Epidermal melanocyte (primary cell): ENCODE data around the gene GPR39.

Experiments
- DNase-seq: peaks from one replicate; pipeline ENCODE4 v3.0.0; 2011; ENCODE audit warnings: low spot score; ENCODE audit not compliant: insufficient read length

The GPR39 gene

DNA sequence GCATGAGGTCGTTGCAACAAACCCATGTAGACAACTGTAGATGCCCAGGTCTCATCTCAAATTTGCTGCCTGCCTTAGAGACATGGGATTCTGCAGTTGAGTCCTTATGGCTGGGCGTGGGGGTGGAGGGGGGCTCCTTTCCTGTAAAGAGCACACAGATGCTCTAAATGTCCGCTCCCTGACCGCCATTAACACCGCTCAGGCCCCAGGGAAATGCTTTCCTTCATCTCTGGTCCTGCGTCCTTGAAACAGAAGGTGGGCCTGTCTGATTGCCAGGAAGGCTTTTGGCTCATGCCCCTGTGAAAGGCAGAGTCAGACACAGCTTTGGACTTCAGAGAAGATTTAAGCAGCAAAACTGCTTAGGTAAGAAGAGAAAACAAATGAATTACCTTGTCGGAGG lies 25.7 kb downstream of the GPR39 start:
- no peak for DNase-seq

DNA sequence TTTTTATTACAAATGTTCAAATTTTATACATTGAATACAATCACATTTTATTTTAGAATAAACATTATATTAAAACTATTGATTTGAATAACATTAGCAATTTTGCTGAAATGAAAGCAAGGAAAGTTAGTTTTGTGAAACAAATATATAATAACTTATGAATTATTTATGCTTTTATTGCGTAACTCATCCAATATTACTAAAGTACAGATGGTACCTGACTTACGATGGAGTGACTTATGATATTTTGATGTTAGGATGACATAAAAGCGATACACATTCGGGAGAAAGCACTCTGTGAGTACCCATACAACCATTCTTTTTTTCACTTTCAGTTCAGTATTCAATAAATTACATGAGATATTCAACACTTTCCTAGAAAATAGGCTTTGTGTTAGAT lies 26.5 kb downstream of the GPR39 start:
- DNase-seq = no peak

DNA sequence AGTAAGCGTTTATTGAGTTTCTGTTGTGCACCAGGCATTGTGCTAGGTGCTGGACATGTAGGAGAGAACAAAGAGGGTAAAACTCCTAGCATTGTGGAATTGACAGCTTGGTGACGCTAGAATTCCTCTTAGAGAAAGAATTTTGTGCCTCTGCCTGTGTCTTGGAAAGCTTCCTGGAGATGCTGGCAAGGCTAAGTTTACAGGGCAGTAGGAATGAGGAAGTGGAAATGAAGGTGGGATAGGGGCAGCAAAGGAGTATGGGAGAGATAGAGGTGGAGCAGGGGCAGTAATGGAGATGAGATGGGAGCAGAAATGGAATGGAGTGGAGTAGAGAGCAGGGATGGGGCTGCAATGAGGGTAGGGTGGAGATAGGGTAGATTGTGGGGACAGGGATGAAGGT lies 29.8 kb downstream of the GPR39 start:
- DNase-seq = no peak

GRCh38 chr2:132448331-132448730 lies 31.7 kb downstream of the GPR39 start:
- no peak for DNase-seq

DNA sequence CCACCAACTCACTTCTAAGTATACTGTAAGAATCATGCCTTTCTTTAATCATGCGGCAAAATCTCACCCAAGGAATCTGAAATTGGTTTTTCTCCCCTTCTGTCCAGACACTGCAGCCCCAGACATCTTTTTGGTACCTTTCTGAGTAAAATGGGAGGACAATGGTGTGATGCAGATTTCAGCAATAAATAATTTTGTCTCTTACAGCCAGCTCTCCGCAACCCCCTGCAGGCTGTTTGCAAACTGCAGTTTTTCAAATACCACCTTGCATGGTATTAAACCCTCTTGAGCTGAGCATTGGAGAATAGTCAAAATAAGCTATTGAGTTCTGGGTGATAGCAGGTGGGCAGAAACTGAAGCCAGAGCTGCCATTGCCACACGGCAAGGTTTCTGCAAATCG lies 32.2 kb downstream of the GPR39 start:
- no peak for DNase-seq

DNA sequence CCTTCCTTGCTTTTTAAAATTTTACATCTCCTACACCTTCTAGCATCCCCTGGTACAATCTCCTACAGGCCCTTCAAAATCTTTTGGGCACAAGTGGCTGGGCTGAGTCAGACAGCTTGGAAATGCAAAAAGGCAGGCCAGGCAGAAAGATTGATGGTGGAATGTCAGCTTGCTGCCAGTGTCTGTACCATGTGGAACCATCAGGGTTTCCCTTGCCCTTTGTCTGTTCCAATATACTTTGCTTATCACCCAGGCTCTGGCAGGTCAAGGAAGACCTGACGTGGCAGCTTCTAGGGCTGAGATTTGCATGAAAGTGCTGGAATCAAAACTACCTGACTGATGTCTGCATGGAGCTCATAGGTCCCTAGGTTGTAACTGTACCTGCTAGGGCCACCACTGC lies 33.3 kb downstream of the GPR39 start:
- no peak for DNase-seq

- no peak for DNase-seq
Observed at GRCh38 chr2:132460781-132461180, 44.2 kb downstream of the GPR39 start.

GRCh38 chr2:132462236-132462635 lies 45.6 kb downstream of the GPR39 start:
- DNase-seq = no peak

DNA sequence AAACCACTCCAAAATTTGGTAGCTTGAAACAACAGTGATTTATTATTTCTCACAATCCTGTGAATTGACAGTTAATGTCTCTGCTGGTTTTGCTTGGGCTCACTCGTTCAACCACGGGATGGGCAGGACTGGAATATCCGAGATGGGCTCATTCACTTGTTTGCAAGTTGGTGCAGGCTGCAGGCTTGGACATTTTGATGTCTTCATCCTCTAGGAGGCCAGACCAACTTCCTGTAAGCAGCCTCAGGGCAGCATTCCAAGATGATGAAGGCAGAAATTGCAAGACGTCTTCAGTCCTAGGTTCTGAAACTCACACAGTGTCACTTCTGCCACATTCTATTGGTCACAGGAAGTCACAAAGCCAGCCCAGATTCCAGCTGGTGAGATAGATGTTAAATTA lies 47.1 kb downstream of the GPR39 start:
- DNase-seq = no peak

DNA sequence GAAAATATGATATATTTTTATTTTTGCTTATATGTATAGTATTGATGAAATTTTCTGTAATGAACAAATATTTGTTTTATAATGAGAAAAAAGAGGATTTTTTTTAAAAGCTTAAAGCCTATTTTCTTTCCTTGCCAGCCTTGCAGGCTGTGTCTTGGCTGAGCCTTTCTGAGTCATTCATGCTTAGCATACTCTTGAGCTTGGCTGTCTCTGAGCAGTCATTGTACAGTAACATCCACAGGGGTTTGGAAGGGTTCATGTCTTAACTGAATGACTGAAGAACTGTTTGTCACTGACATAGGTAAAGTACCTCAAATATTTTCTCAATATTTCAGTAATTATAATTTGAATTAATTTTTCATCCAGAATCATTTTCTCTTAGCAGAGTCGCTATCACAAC lies 49.3 kb downstream of the GPR39 start:
- no peak for DNase-seq

DNA sequence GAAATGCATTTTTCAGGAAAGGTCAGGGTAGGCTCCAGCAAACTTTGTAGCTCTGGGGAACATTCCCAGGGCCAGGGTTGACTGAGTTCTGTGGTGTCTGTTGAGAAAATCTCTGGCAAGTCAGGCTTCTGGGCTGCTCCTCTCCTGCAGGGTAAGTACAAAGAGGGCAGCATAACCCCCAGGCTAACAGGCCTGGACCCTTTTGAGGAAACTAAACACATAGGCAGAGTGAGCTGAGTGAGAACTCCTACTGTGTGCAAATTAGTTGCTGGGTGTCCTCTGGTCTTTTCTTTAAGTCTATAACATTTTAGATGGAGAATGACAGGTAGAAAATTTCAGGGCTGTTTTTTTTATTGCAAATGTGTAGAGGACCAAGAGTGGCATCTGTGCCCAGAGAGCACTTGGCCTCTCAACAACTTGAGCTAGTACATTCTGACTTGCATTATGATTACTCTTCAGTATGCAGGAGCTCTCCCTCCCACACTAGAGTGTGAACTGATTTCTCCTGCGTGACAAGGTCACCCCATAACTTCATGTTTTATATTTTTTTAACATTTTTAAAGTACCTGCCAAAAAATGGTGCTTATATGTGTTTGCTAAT lies 49.9 kb downstream of the GPR39 start:
- DNase-seq = no peak

- DNase-seq = no peak
Observed at GRCh38 chr2:132468821-132469675, 52.4 kb downstream of the GPR39 start.

- DNase-seq = no peak
Observed at GRCh38 chr2:132470746-132471145, 54.1 kb downstream of the GPR39 start.

DNA sequence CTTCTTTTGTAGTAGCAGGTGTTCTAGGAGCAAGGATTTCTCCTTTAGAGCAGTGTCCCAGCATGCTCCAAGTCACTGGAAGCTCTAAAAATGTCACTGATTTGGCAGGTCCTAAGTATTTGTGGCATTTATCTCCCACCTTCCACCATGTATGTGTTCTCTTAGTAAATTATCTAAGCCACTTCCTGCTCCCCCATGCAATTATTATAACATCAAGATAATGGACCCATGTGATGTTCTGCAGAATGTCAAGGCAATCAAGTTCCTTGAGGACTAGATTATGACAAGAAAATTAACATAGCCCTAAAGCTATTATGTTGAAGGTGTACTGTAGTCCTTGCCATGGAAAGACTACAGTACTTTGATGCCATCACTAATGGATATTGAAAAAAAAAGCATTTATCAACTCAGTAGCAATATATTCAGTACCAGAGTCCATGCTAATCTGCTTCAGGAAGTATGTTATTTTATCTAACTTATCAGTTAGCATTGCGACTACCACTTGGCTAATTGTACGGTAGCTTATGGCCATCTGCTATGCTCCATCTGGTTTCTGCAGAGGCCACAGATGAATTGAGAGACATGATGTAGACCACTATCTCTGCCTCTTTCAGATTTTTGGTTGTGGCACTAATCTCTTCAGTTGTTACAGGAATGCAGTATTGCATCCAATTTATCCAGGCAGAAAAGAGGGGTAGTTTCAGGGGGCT lies 56.7 kb downstream of the GPR39 start:
- DNase-seq = no peak

- DNase-seq = no peak
Observed at GRCh38 chr2:132475615-132476014, 59.0 kb downstream of the GPR39 start.

DNA sequence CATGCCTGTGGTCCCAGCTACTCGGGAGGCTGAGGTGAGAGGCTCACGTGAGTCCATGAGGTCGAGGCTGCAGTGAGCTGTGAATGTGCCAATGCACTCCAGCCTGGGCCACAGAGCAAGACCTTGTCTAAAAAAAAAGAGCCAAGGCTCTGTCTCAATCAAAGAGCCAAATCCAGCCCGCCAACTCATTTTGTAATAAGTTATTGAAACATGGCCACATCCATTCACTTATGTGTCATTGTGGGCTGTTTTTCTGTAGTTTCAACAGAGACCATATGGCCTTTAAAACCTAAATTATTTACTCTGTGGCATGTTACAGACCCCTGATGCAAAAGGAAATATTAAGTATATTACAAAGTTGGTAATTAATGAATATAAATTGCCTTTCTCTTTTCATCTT lies 60.8 kb downstream of the GPR39 start:
- DNase-seq = no peak

DNA sequence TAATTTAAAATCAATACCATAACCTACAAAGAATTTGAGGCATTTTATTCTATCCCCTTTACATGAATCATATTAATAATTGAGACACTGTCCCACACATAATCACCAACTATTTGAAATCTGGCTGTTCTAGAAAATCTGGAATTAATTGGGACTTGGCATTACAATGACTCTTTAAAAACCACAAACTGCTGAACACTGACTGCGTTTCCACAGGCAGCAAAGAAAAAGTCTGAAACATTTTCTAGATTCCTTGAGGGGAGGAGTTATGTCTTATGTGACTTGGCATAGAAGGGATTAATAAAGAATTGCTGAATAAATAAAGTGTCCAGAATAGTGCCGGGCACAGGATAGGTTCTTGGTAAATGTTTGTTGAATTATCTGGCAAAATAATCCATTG lies 61.4 kb downstream of the GPR39 start:
- DNase-seq = peak; percentile 44

GRCh38 chr2:132478461-132479105 lies 62.0 kb downstream of the GPR39 start:
- DNase-seq = no peak

DNA sequence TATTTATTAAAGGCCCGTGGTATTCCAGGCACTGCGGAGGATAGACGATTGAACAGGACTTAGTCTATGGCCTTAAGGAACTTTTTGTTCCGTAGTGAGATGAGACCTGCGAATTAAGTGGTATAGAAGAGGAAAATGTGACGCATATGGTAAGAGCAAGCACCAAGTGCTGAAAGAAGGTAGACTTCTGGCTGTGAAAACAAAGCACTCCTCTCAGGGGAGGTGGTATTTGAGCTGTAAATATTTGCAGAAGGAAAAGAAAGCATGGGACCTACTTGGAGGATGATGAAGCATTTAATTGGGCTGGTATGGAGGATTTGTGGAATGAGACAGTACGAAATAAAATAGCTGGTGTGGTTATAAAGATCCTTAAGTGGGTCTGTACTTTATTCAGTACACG lies 62.5 kb downstream of the GPR39 start:
- DNase-seq = no peak

GRCh38 chr2:132482821-132483220 lies 66.2 kb downstream of the GPR39 start:
- DNase-seq = no peak

GRCh38 chr2:132484144-132484543 lies 67.5 kb downstream of the GPR39 start:
- DNase-seq = no peak

DNA sequence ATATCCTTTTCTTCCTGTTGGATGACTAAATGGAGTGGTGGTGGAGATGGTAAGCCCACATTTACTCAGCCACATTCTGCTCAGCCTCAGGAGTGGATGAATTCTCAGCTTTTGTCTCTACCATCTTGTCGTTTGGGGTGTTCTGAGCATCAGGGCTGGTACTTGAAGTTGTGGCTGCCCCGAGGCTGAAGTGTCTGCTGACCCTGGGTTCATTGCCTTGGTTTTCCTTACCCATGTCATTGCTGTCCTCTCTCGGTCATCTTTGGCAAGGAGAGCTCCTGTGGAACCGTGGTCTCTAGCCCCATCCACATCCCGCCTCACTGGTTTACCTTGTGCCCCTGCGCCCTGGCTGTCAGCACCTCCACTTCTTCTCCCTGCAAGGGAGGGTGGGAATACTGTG lies 71.9 kb downstream of the GPR39 start:
- DNase-seq = no peak
